Heart left ventricle (tissue), 13 donors: ENCODE results near the gene C14orf119.

Experiments
- CTCF ChIP-seq, 12 donors: fragments of 200-600 bp; sonication (generic) in 4 of 12; IDR thresholded peaks; one replicate each; pipeline versions ENCODE4 v1.5.0 to v1.8.0; 2018 to 2022; ENCODE audit warnings: antibody characterized with exemption in 12 of 12, mild to moderate bottlenecking in 5 of 12
- POLR2A ChIP-seq, 2 donors: fragments of 450-650 bp; IDR thresholded peaks; one replicate each; pipeline ENCODE4 v1.6.1; 2017; ENCODE audit warnings: antibody characterized with exemption in 2 of 2, mild to moderate bottlenecking in 2 of 2, moderate library complexity in 2 of 2
- donor health status: ischemic (EF 13 %, LVEDD 7.1; RV severe dilation, severe dysfunction).
- donor health status: DM: no; HTN: yes; CAD: no.
- donor health status: DM: no; HTN: no; CAD: no.
- donor health status: ischemic (EF 25% LVEDD 6.9; RV normal size, moderate dysfunction).
- donor health status: ischemic (EF 25% LVEDD 5.7; RV mildly dilated, moderate dysfunction).
- donor health status: ischemic (EF 35%, LVEDD 5.7; RV mildly dilated, moderate dysfunction).
- donor health status: nonischemic (EF 11% LVEDD 7.7; RV severe dilation, severe dysfunction).
- donor health status: DM: yes; HTN: yes; CAD: no.
- donor health status: PGD.
- donor health status: ischemic (EF 29% LVEDD 5.4; RV normal size, mild dysfunction).
- donor health status: nonischemic (EF 23%, LVEDD 6.1; RV moderate dilation, normal function).

- TF ChIP-seq CTCF (IDR thresholded peaks at IDR 0.05) = no peak
- no peak for TF ChIP-seq POLR2A (IDR thresholded peaks at IDR 0.05)
These were observed 26.1 kb downstream of the C14orf119 start for GRCh38 chr14:23121361-23121771.
